HepG2 (cell line): ENCODE data around the gene ARHGEF16. TPM values are rescaled to one million over a fixed set of nuclear protein-coding genes. Genes with fewer than 3 reads are reported as not detected.

Experiments used
- ATAC-seq: fragments of 200-7000 bp; cut with Tn5 transposase; 3 replicates; pipeline ENCODE4 v1.9.1; 2020; ENCODE audit warnings: mild to moderate bottlenecking, moderate library complexity
- BruUV-seq: library from RNA; stranded (reverse); fragments of 400-500 nt; replicated peaks from 2 replicates; lab custom pipeline; 2021; lab: Mats Ljungman, UMichigan
- CTCF ChIA-PET: fragments of 300-600 bp; formaldehyde crosslinking; extraction: SDS; loops from one replicate; lab custom pipeline; 2021; ENCODE audit warnings: low total read pairs, inconsistent platforms, low intra/inter-chr PET ratio; lab: Yijun Ruan, JAX
- POLR2A ChIA-PET: fragments of 350-600 bp; sonication (Branson Sonifier 250); formaldehyde crosslinking; loops from one replicate; lab custom pipeline; 2020; ENCODE audit warnings: antibody characterized with exemption, inconsistent platforms; lab: Yijun Ruan, JAX
- DNase-seq: peaks from one replicate; pipeline ENCODE4 v3.0.0-alpha.2; 2015; ENCODE audit warnings: low spot score
- FAIRE-seq: peaks from 3 replicates; lab custom pipeline; 2011; peaks lifted over from hg19 to GRCh38; lab: Jason Lieb, UNC
- H2AFZ ChIP-seq: one replicate; pipeline ENCODE4 v1.6.1; 2011; ENCODE audit warnings: low read length, inconsistent platforms
- H3K27ac ChIP-seq: fragments of 300-600 bp; 3 replicates; pipeline ENCODE4 v1.8.0; 2011; ENCODE audit warnings: mixed run types, mild to moderate bottlenecking, mixed read lengths, low read length, inconsistent platforms; ENCODE audit not compliant: insufficient read depth; ENCODE audit errors: extremely low read length
- H3K27me3 ChIP-seq, 2 experiments: fragments of 200-600 bp in 1 of 2; 2 replicates in 1 of 2; 3 replicates in 1 of 2; pipeline versions ENCODE4 v1.6.0 to v1.8.0; 2011; ENCODE audit warnings: low read length in 2 of 2, mild to moderate bottlenecking in 2 of 2, moderate library complexity in 2 of 2, inconsistent platforms in 1 of 2; ENCODE audit not compliant: insufficient read depth in 2 of 2, control insufficient read depth in 1 of 2
- H3K36me3 ChIP-seq, 2 experiments: fragments of 200-600 bp in 1 of 2; replicated peaks in 1 of 2; 2 replicates in 1 of 2; 3 replicates in 1 of 2; pipeline versions ENCODE4 v1.5.1 to v1.8.0; 2011; ENCODE audit warnings: low read length in 2 of 2, inconsistent platforms in 1 of 2; ENCODE audit not compliant: insufficient read depth in 2 of 2, control insufficient read depth in 1 of 2
- H3K4me1 ChIP-seq: 2 replicates; pipeline ENCODE4 v1.5.1; 2012; ENCODE audit warnings: low read length, inconsistent platforms; ENCODE audit not compliant: insufficient read depth
- H3K4me2 ChIP-seq: 2 replicates; pipeline ENCODE4 v1.6.0; 2011; ENCODE audit warnings: low read depth, low read length, inconsistent platforms
- H3K4me3 ChIP-seq, 3 experiments: fragments of 200-600 bp in 1 of 3; sonication (generic), shearing (Covaris generic) in 1 of 3; replicated peaks in 1 of 3; 2 replicates each; pipeline ENCODE4 v1.5.1; 2011 to 2016; ENCODE audit warnings: low read length in 3 of 3, inconsistent platforms in 2 of 3, low read depth in 2 of 3, mild to moderate bottlenecking in 2 of 3, control low read depth in 1 of 3, mixed read lengths in 1 of 3; ENCODE audit not compliant: insufficient read depth in 1 of 3
- H3K79me2 ChIP-seq: one replicate; pipeline ENCODE4 v1.6.1; 2011; ENCODE audit warnings: low read length, inconsistent platforms; ENCODE audit not compliant: insufficient read depth
- H3K9ac ChIP-seq: 2 replicates; pipeline ENCODE4 v1.6.0; 2011; ENCODE audit warnings: mild to moderate bottlenecking, low read depth, low read length, inconsistent platforms; ENCODE audit not compliant: insufficient read depth
- H3K9me3 ChIP-seq: 2 replicates; pipeline ENCODE4 v1.5.1; 2012; ENCODE audit warnings: mild to moderate bottlenecking, low read length
- H4K20me1 ChIP-seq: 2 replicates; pipeline ENCODE4 v1.6.0; 2011; ENCODE audit warnings: inconsistent platforms, mild to moderate bottlenecking, low read length, moderate library complexity; ENCODE audit not compliant: insufficient read depth
- FOXJ3 ChIP-seq: sonication (generic); formaldehyde crosslinking; IDR thresholded peaks from 2 replicates; pipeline ENCODE4 v1.4.0; 2020; ENCODE audit warnings: missing genetic modification reagents, mild to moderate bottlenecking, borderline replicate concordance
- HOXD1 ChIP-seq: sonication (generic); formaldehyde crosslinking; IDR thresholded peaks from 2 replicates; pipeline ENCODE4 v1.5.0; 2020; ENCODE audit warnings: missing genetic modification reagents
- MXD1 ChIP-seq: sonication (generic); formaldehyde crosslinking; IDR thresholded peaks from 2 replicates; pipeline ENCODE4 v1.4.0; 2020; ENCODE audit warnings: mild to moderate bottlenecking, missing genetic modification reagents
- NCOA1 ChIP-seq: sonication (generic); formaldehyde crosslinking; IDR thresholded peaks from 2 replicates; pipeline ENCODE4 v1.9.0; 2021; ENCODE audit warnings: missing genetic modification reagents
- NRL ChIP-seq: sonication (generic); formaldehyde crosslinking; IDR thresholded peaks from 2 replicates; pipeline ENCODE4 v1.5.0; 2020; ENCODE audit warnings: missing genetic modification reagents, mild to moderate bottlenecking, moderate library complexity, borderline replicate concordance
- SMARCE1 ChIP-seq: fragments of 450-650 bp; IDR thresholded peaks from 2 replicates; pipeline ENCODE4 v1.6.1; 2017; ENCODE audit warnings: borderline replicate concordance
- ZNF333 ChIP-seq: sonication (generic); formaldehyde crosslinking; IDR thresholded peaks from 2 replicates; pipeline ENCODE4 v1.4.0; 2020; ENCODE audit warnings: mild to moderate bottlenecking, missing genetic modification reagents, borderline replicate concordance
- ZNF33B ChIP-seq: sonication (generic); formaldehyde crosslinking; IDR thresholded peaks from 2 replicates; pipeline ENCODE4 v1.5.1; 2020; ENCODE audit warnings: mild to moderate bottlenecking, missing genetic modification reagents
- ZNF552 ChIP-seq: sonication (generic); formaldehyde crosslinking; IDR thresholded peaks from 2 replicates; pipeline ENCODE4 v1.9.0; 2022; ENCODE audit warnings: missing genetic modification reagents, mild to moderate bottlenecking, borderline replicate concordance
- ZNF644 ChIP-seq: IDR thresholded peaks from 2 replicates; pipeline ENCODE4 v1.6.1; 2016; ENCODE audit warnings: low read depth
- ZNF747 ChIP-seq: sonication (generic); formaldehyde crosslinking; IDR thresholded peaks from 2 replicates; pipeline ENCODE4 v1.8.1; 2023; ENCODE audit warnings: missing genetic modification reagents, mild to moderate bottlenecking, borderline replicate concordance
- WGBS: methylation state at CpG from one replicate; pipeline ENCODE4 v1.1.6; 2017; ENCODE audit warnings: low lambda C conversion rate; 5-methylcytosine and 5-hydroxymethylcytosine counted together
- in situ Hi-C: cut with HindIII; loops from 2 replicates; pipeline ENCODE4 v1.10.0; 2017; ENCODE audit warnings: low pct_unique_long_range_greater_than_20kb; ENCODE audit not compliant: extremely low pct_ligation_motif_present
- intact Hi-C: fragments of 100-400 bp; cut with micrococcal nuclease; formaldehyde crosslinking; loops from one replicate; pipeline ENCODE4 v1.10.0; 2022; ENCODE audit not compliant: unreplicated experiment
- polyA plus RNA-seq, 8 experiments: library from polyadenylated mRNA; depleted of rRNA in 3 of 8; stranded (reverse) in 7 of 8; unstranded in 1 of 8; fragments of >200 nt; fragmentation: Illumina TruSeq in 4 of 8; extraction: Trizol in 4 of 8; gene quantifications; 2 replicates each; pipeline versions ENCODE4 v1.2.1 to v1.2.3, GENCODE V29; 2011 to 2016; ENCODE audit warnings: low read depth in 4 of 8, missing spikeins in 1 of 8, mixed read lengths in 1 of 8; ENCODE audit not compliant: insufficient read depth in 1 of 8
- total RNA-seq, 5 experiments: library from RNA; depleted of rRNA; stranded (reverse); fragments of >200 nt; fragmentation: Illumina TruSeq; extraction: Trizol; gene quantifications; 2 replicates each; pipeline ENCODE4 v1.2.3, GENCODE V29; 2016; ENCODE audit warnings: low read depth in 1 of 5
- TF ChIP-seq, protein P1 (sequence below): sonication (generic); formaldehyde crosslinking; IDR thresholded peaks from 2 replicates; pipeline ENCODE4 v1.5.0; 2020; ENCODE audit warnings: mild to moderate bottlenecking, missing genetic modification reagents
- TF ChIP-seq, protein P2 (sequence below): IDR thresholded peaks from 2 replicates; pipeline ENCODE4 v1.6.1; 2016
- TF ChIP-seq, protein P3 (sequence below): IDR thresholded peaks from 2 replicates; pipeline ENCODE4 v1.6.1; 2016; ENCODE audit warnings: low read depth, control low read depth
- TF ChIP-seq, protein P4 (sequence below): sonication (generic); formaldehyde crosslinking; IDR thresholded peaks from 2 replicates; pipeline ENCODE4 v1.4.0; 2020; ENCODE audit warnings: low read depth, mild to moderate bottlenecking, missing genetic modification reagents

The ARHGEF16 gene
- total and polyA plus RNA-seq, 2 of the 13 experiments (the other 11 are each of a cell fraction or from before 2014, with no cell fraction given) = 20.3 to 39.9 TPM

DNA sequence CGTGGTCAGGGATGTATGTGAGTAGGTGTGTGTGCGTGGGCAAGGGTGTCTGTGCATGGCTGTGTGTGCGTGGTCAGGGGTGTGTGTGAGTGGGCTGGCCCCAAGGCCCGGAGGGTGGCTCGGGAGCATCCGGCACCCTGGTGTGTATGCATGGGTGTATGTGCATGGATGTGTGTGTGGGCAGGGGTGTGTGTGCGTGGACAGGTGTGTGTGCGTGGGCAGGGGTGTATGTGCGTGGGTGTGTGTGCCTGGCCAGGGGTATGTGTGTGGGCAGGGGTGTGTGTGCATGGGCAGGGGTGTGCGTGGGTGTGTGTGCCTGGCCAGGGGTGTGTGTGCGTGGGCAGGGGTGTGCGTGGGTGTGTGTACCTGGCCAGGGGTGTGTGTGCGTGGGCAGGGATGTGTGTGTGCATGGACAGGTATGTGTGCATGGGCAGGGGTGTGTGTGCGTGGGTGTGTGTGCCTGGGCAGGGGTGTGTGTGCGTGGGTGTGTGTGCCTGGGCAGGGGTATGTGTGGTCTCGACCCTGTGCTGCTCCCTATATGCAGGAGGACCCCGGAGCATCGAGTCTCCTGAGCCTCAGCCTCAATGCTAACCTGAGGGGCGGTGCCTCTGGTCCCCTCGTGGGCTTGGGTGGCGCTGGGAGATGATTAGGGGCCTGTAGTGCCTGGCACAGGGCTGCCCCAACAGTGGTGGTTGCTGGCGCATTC, 16.3 kb downstream of the ARHGEF16 start:
- Histone ChIP-seq H3K79me2 (no peaks in the 10 kb centered on the region), H3K9ac (peak overlapping the region; percentile 43), H4K20me1 (no peaks in the 10 kb centered on the region), H3K4me3 (peak overlapping the region in 2 of 3 experiments; percentile 9 to 21; a peak in 4 of 6 replicates), H3K9me3 (no peaks in the 10 kb centered on the region), H3K4me1 (peaks cover 26% of the 10 kb centered on the region), H3K27ac (peak overlapping the region; percentile 96), H3K27me3 (no peaks in the 10 kb centered on the region), H3K4me2 (peak overlapping the region; percentile 73), H3K36me3 (peaks cover 9 to 14% of the 10 kb centered on the region in 2 experiments; a peak in 3 of 5 replicates), H2AFZ (no peak overlapping the region)
- no peak for FAIRE-seq
- WGBS = 97% methylated on average over 15 of the region's 22 CpGs
- intact Hi-C loops = loop anchor here (1.0 kb wide), 1 partner anchor 18 kb away; no protein-coding TSS in a partner anchor
- no TSS peak for BruUV-seq
- ATAC-seq = no peak
- ChIA-PET CTCF (interaction anchor here (1.4 to 3.4 kb wide), 2 partner anchors 14 to 18 kb away, joined by 3 to 57 read pairs; partner anchors contain the start of gene ARHGEF16), POLR2A (interaction anchor here (0.6 to 3.2 kb wide), 10 partner anchors 10 to 1058 kb away, joined by 3 to 282 read pairs (median 3); partner anchors contain the start of genes ARHGEF16, PEX10 and WRAP73)
- in situ Hi-C loops = no loop called here
- no peak for DNase-seq
- TF ChIP-seq NRL (CRISPR knock-in tag) (no peak), MXD1 (0 out of 2 replicates have a peak, but pooled peaks have one; percentile 54), ZNF333 (no peak), NCOA1 (CRISPR knock-in tag) (no peak), ZNF552 (CRISPR knock-in tag) (no peak), HOXD1 (CRISPR knock-in tag) (no peak), SMARCE1 (no peak), FOXJ3 (CRISPR knock-in tag) (no peak), ZNF747 (CRISPR knock-in tag) (no peak), ZNF644 (CRISPR knock-in tag) (no peak), ZNF33B (CRISPR knock-in tag) (no peak)
- TF ChIP-seq, protein P1, sequence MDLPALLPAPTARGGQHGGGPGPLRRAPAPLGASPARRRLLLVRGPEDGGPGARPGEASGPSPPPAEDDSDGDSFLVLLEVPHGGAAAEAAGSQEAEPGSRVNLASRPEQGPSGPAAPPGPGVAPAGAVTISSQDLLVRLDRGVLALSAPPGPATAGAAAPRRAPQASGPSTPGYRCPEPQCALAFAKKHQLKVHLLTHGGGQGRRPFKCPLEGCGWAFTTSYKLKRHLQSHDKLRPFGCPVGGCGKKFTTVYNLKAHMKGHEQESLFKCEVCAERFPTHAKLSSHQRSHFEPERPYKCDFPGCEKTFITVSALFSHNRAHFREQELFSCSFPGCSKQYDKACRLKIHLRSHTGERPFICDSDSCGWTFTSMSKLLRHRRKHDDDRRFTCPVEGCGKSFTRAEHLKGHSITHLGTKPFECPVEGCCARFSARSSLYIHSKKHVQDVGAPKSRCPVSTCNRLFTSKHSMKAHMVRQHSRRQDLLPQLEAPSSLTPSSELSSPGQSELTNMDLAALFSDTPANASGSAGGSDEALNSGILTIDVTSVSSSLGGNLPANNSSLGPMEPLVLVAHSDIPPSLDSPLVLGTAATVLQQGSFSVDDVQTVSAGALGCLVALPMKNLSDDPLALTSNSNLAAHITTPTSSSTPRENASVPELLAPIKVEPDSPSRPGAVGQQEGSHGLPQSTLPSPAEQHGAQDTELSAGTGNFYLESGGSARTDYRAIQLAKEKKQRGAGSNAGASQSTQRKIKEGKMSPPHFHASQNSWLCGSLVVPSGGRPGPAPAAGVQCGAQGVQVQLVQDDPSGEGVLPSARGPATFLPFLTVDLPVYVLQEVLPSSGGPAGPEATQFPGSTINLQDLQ (CRISPR knock-in tag) = no peak
- TF ChIP-seq, protein P2, sequence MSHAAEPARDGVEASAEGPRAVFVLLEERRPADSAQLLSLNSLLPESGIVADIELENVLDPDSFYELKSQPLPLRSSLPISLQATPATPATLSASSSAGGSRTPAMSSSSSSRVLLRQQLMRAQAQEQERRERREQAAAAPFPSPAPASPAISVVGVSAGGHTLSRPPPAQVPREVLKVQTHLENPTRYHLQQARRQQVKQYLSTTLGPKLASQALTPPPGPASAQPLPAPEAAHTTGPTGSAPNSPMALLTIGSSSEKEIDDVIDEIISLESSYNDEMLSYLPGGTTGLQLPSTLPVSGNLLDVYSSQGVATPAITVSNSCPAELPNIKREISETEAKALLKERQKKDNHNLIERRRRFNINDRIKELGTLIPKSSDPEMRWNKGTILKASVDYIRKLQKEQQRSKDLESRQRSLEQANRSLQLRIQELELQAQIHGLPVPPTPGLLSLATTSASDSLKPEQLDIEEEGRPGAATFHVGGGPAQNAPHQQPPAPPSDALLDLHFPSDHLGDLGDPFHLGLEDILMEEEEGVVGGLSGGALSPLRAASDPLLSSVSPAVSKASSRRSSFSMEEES (CRISPR knock-in tag) = no peak
- TF ChIP-seq, protein P3, sequence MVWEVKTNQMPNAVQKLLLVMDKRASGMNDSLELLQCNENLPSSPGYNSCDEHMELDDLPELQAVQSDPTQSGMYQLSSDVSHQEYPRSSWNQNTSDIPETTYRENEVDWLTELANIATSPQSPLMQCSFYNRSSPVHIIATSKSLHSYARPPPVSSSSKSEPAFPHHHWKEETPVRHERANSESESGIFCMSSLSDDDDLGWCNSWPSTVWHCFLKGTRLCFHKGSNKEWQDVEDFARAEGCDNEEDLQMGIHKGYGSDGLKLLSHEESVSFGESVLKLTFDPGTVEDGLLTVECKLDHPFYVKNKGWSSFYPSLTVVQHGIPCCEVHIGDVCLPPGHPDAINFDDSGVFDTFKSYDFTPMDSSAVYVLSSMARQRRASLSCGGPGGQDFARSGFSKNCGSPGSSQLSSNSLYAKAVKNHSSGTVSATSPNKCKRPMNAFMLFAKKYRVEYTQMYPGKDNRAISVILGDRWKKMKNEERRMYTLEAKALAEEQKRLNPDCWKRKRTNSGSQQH (CRISPR knock-in tag) = no peak
- TF ChIP-seq, protein P4, sequence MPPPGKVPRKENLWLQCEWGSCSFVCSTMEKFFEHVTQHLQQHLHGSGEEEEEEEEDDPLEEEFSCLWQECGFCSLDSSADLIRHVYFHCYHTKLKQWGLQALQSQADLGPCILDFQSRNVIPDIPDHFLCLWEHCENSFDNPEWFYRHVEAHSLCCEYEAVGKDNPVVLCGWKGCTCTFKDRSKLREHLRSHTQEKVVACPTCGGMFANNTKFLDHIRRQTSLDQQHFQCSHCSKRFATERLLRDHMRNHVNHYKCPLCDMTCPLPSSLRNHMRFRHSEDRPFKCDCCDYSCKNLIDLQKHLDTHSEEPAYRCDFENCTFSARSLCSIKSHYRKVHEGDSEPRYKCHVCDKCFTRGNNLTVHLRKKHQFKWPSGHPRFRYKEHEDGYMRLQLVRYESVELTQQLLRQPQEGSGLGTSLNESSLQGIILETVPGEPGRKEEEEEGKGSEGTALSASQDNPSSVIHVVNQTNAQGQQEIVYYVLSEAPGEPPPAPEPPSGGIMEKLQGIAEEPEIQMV (CRISPR knock-in tag) = no peak
